ENCODE results near the gene POLD4. TPM values are rescaled to one million over a fixed set of nuclear protein-coding genes. Genes with fewer than 3 reads are reported as not detected.

POLD4 gene
- total RNA-seq, 1 experiment from 2014 or later, result 78.7 TPM

- intact Hi-C loops (cut with micrococcal nuclease; ENCODE audit: unreplicated experiment) (no loop called here), in situ Hi-C loops (cut with HindIII; ENCODE audit: low pct_unique_long_range_greater_than_20kb, low sequenced_read_pairs) (no loop called here)
- TF ChIP-seq POLR2AphosphoS5 (IDR thresholded peaks at IDR 0.05; ENCODE audit: low read depth, low read length) (peak; percentile 70), SIN3A (IDR thresholded peaks at IDR 0.05; ENCODE audit: borderline replicate concordance, insufficient read depth, low read depth, low read length) (no peak; the same call in 1 of the 2 replicates)
- ChIA-PET POLR2A (interaction anchor here (0.6 to 2.3 kb wide), 3 partner anchors 15 to 213 kb away, joined by 3 to 32 read pairs (median 5); no protein-coding TSS in a partner anchor), CTCF (interaction anchor here (0.5 to 7.9 kb wide), 4 partner anchors 17 to 219 kb away, joined by 3 to 207 read pairs (median 4); no protein-coding TSS in a partner anchor)
- ATAC-seq (peak; percentile 65), DNase-seq (ENCODE audit: low read depth, low spot score) (peak; percentile 98)
- Histone ChIP-seq H3K4me1 (ENCODE audit: control insufficient read depth, insufficient read depth, low read length) (peaks cover 63% of the 10 kb centered on the region), H3K36me3 (ENCODE audit: control insufficient read depth, insufficient read depth, low read length) (no peaks in the 10 kb centered on the region), H3K4me3 (ENCODE audit: low read depth in 2 of 2, low read length in 2 of 2) (peak overlapping the region; percentile 67 to 74), H3K27ac (ENCODE audit: low read length) (peak overlapping the region; percentile 94), H3K9me3 (ENCODE audit: control insufficient read depth, insufficient read depth, low read depth, low read length) (no peaks in the 10 kb centered on the region), H3K27me3 (ENCODE audit: control insufficient read depth, insufficient read depth, low read length) (no peaks in the 10 kb centered on the region)
- BruUV-seq (replicated peaks), result TSS peak; percentile 92
Measured at GRCh38 chr11:67354075-67355022, 1.0 kb upstream of the POLD4 start.

GRCh38 chr11:67352546-67353316 is 615 bp downstream of the POLD4 start:
- in situ Hi-C loops (cut with HindIII; ENCODE audit: low pct_unique_long_range_greater_than_20kb, low sequenced_read_pairs) (no loop called here), intact Hi-C loops (cut with micrococcal nuclease; ENCODE audit: unreplicated experiment) (no loop called here)
- POLR2A ChIA-PET, result interaction anchor here (0.5 to 2.3 kb wide), 6 partner anchors 22 to 283 kb away, joined by 3 to 32 read pairs (median 6); no protein-coding TSS in a partner anchor
- DNase-seq (ENCODE audit: low read depth, low spot score) (no peak), ATAC-seq (peak; percentile 2)
- no peaks in the 10 kb centered on the region for H3K27me3 ChIP-seq (ENCODE audit: control insufficient read depth, insufficient read depth, low read length)
- CTCF ChIA-PET, result interaction anchor here (0.6 to 7.9 kb wide), 5 partner anchors 17 to 86 kb away, joined by 3 to 207 read pairs (median 6); partner anchors contain the start of genes CLCF1 and GRK2
- peak overlapping the region; percentile 94 for H3K27ac ChIP-seq (ENCODE audit: low read length)
- peak overlapping the region; percentile 67 to 74 for H3K4me3 ChIP-seq (ENCODE audit: low read depth in 2 of 2, low read length in 2 of 2)
- H3K36me3 ChIP-seq (ENCODE audit: control insufficient read depth, insufficient read depth, low read length), result no peaks in the 10 kb centered on the region
- H3K9me3 ChIP-seq (ENCODE audit: control insufficient read depth, insufficient read depth, low read depth, low read length), result no peaks in the 10 kb centered on the region
- TSS peak; percentile 95 for BruUV-seq (replicated peaks)
- peaks cover 56% of the 10 kb centered on the region for H3K4me1 ChIP-seq (ENCODE audit: control insufficient read depth, insufficient read depth, low read length)
- 0 out of 2 replicates have a peak, but pooled peaks have one; percentile 20 for TF ChIP-seq POLR2AphosphoS5 (IDR thresholded peaks at IDR 0.05; ENCODE audit: low read depth, low read length)
- TF ChIP-seq, protein P1, sequence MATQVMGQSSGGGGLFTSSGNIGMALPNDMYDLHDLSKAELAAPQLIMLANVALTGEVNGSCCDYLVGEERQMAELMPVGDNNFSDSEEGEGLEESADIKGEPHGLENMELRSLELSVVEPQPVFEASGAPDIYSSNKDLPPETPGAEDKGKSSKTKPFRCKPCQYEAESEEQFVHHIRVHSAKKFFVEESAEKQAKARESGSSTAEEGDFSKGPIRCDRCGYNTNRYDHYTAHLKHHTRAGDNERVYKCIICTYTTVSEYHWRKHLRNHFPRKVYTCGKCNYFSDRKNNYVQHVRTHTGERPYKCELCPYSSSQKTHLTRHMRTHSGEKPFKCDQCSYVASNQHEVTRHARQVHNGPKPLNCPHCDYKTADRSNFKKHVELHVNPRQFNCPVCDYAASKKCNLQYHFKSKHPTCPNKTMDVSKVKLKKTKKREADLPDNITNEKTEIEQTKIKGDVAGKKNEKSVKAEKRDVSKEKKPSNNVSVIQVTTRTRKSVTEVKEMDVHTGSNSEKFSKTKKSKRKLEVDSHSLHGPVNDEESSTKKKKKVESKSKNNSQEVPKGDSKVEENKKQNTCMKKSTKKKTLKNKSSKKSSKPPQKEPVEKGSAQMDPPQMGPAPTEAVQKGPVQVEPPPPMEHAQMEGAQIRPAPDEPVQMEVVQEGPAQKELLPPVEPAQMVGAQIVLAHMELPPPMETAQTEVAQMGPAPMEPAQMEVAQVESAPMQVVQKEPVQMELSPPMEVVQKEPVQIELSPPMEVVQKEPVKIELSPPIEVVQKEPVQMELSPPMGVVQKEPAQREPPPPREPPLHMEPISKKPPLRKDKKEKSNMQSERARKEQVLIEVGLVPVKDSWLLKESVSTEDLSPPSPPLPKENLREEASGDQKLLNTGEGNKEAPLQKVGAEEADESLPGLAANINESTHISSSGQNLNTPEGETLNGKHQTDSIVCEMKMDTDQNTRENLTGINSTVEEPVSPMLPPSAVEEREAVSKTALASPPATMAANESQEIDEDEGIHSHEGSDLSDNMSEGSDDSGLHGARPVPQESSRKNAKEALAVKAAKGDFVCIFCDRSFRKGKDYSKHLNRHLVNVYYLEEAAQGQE (IDR thresholded peaks at IDR 0.05; ENCODE audit: insufficient read depth in 1 of 2, low read depth in 2 of 2, low read length in 1 of 2), result no peak
- 0 out of 2 replicates have a peak, but pooled peaks have one; percentile 40 for TF ChIP-seq SIN3A (IDR thresholded peaks at IDR 0.05; ENCODE audit: borderline replicate concordance, insufficient read depth, low read depth, low read length)
